Cerebellar cortex (tissue), 1 donor: ENCODE results near the gene TMEM135.
"Not testable (repeated sequence)": the region's sequence is repeated elsewhere in the genome, so short reads cannot be mapped to it uniquely, and the experiment has no call there.

Experiments
- DNase-seq: peaks from one replicate; pipeline ENCODE4 v3.0.0-alpha.2; 2015; ENCODE audit warnings: low spot score

TMEM135 gene

DNA sequence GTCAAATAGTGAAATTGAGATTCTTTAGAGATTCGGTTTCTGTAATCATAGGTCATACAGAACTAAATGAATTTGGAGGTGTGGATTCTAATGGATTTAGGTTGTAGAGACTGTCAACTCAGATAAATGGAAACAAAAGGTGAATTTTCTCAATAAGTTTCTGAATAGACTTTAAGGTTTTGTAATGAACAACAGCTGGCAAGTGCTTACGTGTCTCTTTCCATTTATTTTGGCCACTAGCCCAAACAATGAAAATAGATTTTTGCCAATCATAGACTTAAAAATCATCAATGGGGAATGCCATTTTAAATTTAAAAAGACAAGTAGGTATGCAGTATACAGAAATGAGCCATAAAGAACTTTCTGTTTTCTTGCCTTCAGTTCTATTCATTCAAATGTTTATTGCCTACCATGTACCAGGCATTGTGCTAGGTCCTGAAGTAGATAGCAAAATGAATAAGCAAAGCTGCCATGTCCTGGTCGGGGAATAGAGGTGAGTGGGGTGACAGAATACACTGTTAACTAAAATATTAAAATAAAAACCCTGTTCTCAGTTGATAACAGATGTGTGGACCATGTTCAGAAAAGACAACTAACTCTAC is 16.9 kb upstream of the TMEM135 start:
- no peak for DNase-seq

DNA sequence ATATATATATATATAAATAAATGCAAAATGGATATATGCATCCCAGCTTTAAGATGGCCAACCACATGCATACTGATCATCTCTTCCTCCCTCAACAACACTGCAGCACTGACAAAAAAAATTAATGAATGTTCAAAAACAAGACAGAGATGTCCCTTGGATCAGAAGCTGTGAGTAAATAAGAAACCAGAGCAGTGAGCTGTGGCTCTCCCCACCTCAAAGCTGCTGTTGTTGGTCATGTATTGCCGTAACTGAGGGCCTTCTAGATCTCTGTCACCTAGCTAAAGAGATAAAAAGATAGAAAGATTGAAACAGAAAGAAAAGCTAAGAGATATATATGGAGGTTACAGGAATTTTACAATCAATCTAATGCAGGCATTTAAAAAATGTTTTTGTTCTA is 15.5 kb upstream of the TMEM135 start:
- DNase-seq: no peak

DNA sequence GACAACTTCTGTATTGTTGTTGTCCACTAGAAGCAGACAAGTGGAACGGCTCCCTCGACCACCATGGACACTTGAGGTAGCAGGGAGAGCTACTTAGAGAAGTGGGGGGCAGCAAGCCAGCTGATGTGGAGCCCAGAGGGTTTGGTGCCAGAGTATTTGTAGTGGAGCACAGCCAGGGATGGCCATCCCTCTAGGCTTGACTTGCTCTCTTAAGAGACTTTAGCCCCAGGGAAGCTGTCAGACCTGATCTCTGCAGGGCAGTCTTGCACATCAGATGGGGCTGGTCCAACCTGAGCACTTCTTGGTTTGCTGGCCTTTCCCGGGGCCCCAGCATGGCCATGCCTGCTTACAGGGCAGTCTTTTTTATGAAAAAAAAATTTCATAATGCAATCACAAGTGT is 15.0 kb upstream of the TMEM135 start:
- no peak for DNase-seq

DNA sequence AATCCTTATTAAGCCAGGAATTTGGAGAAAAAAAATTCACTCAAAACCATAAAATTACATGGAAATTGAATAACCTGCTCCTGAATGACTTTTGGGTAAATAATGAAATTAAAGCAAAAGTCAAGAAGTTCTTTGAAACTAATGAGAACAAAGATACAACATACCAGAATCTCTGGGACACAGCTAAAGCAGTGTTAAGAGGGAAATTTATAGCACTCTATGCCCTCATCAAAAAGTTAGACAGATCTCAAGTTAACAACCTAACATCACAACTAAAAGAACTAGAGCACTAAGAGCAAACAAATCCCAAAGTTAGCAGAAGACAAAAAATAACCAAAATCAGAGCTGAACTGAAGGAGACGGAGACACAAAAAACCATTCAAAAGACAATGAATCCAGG is 11.3 kb upstream of the TMEM135 start:
- not testable (repeated sequence) for DNase-seq

DNA sequence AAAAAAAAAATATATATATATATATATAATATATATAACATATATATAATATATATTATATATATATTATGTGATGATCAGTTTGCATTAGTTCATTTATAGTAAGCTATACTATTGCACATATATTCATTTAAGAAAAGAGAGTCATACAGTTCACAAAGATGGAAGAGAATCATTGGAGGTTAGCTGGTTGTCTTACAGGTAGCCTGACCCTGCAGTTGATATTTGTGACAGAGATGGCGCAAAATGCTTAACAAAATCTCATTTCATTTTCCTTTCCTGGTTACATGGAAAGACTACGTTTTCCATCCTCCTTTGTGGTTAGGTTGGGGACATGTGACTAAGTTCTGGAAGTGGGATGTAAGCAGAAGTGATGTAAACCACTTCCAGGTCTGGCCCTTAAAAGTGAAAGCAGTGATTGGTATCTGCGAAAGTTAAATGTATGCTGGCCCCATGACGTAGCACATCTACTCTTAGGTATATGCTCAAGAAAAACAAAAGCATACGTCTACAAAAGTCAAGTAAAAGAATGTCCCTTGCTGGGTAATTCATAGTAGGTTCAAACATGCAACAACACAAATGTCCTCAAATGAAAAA is 7.2 kb upstream of the TMEM135 start:
- DNase-seq: no peak

DNA sequence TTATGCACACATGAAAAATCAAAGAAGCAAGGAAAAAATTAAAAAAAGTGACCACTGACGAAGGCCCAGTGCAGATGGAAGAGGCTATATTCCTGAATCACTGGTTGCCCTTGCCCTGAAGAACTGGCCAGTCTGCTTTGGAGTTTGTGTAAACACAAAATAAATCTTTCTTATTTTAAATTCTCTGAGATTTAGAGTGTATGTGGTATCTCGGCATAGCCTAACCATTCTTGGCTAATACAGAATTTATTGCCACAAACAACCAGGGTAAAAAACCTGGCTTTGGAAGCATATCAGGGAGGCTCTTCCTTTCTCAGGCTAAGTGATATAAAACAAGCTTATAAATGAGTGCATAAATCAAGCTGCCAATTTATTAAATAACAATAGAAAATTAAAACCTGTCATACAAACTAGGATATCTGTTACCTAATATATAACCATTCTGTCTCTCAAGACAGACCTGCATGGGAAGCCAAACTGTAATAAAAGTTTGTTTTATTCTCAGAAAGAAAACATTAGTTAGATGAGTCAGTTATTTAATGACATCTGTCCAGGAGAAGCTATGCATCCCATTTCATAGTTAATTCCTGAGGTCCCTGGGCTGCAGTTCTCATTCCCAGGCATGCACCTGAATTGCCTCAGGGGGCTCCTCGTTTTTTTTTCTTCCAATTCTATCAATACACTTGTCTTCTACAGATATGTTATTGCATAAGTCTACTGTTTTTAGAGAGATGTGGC is 6.1 kb upstream of the TMEM135 start:
- no peak for DNase-seq

DNA sequence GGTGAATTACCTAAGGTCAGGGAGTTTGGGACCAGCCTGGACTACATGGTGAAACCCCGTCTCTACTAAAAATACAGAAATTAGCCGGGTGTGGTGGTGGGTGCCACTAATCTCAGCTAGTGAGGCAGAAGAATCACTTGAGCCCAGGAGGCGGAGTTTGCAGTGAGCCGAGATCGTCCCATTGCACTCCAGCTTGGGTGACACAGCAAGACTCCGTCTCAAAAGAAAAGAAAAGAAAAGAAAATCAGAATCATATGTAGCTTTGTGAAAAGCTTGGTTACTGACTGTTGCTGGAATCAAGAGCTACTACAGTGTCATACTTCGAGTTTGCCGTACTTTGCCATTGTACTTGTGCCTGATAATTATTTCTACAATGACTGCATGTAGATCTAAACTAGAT is 4.2 kb upstream of the TMEM135 start:
- DNase-seq: no peak

DNA sequence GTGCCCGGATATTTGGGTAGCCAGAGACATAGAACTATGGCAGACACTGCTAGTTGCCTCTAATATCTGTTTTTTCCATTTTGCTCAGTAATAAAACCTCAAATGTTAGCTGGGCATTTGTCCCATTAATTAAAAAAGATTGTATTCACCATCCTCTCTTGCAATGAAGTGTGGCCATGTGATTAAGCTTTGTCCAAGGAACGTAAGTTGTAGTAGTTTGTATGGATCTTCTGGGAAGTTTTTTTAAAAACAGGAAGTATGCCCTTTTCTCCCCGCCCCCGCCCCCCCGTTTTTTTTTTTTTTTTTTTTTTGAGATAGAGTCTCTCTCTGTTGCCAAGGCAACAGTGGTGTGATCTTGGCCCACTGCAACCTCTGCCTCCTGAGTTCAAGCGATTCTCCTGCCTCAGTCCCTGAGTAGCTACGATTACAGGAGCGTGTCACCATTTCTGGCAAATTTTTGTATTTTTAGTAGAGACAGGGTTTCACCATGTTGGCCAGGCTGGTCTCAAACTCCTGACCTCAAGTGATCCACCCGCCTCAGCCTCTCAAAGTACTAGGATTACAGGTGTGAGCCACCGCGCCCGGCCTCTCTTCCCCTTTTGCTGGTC is 1.7 kb upstream of the TMEM135 start:
- no peak for DNase-seq

DNA sequence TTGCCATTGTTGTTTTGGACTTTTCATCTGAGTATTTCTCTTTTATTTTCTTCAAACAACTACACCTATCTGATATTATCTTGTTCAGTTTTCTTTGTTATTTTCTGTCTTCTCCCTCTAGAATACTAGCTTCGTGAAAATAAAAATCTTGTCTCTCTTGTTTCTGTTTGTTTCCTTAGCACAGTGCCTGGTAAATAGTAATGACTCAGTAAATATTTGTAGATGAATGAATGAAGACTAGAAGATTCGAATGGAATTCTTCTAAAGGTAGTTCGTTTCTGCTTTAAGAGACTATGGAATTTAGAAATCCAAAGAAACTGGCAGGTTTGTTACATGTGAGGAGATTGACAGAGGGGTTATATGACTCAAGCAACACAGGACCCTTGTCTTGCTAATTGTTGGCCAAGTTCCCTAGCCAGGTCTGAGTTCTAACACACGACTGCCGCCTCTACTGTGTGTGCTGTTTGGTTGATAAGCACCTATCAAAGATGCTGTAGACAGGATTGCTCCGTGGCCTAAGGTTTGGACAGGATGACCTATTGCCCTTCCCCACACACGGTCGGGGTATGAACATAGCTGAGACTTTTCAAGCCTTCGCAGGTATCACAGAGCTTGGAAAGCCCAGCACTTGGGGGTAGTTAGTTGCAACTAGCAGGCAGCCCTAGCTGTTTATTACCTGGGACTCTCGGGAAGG is 831 bp upstream of the TMEM135 start:
- peak; percentile 62 for DNase-seq

DNA sequence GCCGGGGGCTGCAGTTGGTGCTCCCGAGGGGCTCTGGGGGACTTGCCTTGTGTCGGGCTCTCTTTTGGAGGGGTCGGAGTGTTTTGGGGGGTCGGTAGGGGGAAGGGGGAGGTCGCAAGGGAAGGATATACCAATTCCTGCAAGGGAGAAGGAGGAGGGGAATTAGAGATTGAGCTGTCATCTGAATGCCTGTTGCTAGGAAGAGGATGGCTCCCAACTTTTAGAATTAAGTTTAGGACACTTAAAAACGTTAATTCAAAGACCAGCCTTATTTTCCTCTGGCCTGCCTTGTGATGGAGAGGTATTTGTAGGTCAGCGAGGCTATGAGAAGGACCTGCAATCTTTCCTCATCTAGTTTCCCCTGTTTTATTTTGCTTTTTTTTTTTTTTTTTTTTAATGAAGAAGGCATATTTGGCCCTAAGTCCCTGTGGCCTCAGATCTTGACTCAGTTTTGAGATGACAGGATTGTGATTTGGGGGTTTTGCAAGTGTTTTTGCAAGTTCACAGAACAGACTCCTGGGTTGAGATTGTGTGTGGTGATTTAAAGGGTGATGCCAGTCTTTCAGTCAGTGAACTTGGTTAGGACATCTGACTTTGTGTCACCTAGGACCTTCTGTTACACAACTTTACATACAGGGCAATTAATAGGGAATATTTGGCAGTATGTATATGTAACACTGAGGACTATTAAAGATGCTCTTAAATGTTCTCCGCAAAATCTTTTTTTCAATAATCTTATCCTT is 672 bp downstream of the TMEM135 start:
- peak; percentile 27 for DNase-seq

DNA sequence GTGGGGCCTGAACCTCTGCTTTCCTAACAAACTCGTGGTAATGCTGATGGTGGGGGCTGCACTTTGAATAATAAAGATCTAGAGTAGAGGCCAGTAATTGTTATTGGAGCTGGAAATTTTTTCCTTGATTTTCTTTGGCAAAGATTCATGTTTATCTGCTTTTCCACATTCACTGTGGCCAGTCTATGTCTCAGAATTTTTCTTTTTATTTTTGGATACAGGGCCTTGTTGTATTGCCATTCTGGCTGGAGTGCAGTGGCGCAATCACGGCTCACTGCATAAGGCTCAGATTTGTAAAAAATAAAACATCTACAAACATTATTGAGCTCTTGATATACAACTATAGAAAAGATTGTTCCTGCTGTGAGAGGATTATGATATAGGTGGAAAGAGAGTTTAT is 1.6 kb downstream of the TMEM135 start:
- DNase-seq: no peak

DNA sequence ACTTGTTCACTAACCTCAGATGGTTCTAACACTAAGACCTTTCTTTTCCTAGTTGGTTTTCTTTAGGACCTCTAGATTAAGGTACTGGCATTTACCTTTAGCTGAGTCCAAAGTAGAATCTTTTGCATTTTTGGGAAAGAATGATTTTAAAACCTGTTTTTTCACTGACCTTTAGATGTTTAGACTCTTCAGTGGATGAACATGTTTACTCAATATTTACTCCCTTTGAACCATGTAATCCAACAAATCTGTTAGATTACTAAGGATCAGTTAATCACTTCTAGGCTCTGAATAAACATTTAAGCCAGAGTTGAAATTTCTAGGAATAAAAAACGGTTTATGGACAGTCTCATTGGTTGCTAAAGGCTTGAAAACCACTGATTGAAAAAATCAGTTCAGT is 6.2 kb downstream of the TMEM135 start:
- DNase-seq: no peak

DNA sequence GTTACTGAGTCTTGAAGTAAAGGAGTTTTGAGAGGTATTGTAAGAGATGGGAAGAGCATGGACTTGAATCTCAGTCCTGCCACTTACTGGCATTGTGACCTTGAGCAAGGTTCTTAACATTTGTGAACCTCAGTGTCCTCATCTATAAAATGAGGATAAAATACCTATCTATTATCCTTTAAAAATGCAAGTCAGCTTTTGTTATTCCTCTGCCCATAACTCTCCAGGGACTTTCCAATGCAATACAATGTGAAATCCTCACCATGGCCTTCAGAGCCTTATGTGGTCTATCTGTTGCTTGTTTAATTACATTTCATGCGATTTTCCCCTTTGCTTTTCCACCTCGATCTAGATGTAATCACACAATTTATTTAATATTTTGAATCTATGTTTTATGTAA is 9.1 kb downstream of the TMEM135 start:
- no peak for DNase-seq

DNA sequence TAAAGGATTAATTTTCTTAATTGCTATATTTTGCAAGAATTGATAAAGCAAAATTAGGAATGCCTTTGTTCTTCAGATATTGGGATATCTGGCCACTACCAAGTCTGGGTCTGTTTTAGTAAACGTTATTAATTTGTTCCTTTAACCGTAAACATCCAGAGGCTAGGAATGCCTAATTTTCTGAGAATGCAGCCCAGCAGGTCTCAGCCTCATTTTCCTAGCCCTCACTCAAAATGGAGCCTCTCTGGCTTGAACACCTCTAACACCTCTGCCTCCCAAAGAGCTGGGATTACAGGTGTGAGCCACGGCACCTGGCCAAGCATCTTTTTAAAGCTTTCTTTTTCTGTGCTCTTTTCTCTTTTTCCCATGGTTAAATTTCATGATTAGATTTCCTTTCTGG is 18.4 kb downstream of the TMEM135 start:
- DNase-seq: no peak

DNA sequence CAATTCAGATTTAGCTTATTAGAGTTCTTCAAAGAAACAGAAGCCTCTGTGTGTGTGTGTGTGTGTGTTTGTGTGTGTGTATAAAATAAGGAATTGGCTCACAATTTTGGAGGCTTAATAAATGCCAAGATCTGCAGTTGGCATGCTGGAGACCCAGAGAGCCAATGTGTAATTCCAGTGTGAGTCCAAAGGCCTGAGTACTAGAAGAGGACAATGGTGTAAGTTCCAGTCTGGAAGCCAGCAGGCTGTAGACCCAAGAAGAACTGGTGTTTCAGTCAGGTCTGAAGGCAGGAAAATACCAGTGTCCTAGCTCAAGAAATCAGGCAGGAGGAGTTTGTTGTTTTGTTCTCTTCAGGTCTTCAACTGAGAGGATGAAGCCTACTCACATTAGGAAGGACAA is 20.0 kb downstream of the TMEM135 start:
- peak; percentile 9 for DNase-seq

DNA sequence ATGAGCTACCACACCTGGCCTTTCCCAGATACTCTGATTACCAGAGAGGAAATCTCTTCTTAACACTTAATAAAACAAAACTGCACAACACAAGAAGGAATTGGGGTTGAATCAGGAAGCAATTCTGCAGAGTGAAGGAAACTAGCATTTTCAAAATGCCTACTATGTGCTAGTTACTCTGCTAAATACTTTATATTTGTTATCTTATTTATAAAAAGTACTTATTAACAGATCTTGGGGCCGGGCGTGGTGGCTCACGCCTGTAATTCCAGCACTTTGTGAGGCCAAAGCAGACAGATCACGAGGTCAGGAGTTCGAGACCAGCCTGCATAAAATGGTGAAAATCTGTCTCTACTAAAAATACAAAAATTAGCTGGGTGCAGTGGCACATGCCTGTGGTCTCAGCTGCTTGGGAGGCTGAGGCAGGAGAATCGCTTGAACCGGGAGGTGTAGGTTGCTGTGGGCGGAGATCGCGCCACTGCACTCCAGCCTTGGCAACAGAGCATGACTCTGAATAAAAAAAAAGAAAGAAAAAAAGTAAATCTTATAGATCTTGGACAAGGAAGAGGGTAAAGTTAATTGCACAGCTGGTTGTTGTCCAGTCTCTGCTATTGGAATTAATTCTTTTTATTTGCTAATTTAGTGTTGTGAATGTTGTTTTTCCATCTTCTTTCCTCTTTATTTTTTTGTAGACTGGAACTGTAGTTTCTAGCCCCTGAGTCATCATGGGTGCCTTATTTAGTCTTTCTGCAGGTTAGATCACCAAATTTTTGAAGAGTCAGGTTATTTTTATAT is 22.1 kb downstream of the TMEM135 start:
- no peak for DNase-seq

DNA sequence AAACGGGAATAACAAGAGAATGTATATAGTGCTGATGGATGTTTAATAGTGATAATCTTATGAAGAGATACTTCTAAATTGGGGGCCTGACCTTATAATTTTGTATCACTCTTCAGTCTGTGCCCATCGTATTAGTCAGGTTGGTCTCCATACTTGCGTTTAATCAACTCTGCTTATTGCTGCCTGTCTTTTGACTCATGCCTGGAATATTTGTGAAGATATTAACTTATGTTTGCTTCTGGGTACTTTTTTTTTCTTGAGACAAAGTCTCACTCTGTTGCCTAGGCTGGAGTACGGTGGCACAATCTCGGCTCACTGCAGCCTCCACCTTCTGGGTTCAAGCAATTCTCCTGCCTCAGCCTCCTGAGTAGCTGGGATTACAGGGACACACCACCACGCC is 24.0 kb downstream of the TMEM135 start:
- DNase-seq: no peak

DNA sequence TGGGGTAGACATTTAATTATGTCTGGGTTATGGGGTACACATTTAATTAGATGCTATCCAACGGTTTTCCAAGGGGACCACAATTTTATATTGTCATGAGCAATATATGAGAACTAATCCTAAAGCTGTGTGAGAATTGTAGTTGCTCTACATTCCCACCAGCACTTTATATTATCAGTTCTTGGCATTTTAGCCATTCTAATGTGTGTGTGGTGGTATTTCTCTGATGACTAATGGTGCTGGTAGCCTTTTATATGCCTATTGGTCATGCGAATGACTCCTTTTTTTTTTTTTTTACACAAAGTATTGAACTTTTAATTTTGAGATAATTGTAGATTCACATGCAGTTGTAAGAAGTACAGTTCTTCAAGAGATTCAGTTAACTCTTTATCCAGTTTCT is 26.2 kb downstream of the TMEM135 start:
- DNase-seq: no peak

DNA sequence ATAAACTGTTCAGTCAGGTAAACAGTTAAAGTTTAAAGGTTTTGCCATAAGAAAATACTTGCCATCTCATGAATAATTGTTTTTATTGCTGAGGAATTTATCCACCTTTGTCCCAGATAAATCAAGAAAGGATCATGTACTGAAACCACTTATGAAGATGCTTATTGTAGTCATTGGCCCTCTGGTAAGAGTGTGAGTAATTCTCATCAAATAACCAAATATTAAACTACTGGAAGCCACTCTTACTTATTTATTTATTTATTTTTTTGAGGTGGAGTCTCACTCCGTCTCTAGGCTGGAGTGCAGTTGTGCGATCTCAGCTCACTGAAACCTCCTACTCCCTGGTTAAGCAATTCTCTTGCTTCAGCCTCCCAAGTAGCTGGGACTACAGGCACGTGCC is 35.1 kb downstream of the TMEM135 start:
- DNase-seq: no peak

DNA sequence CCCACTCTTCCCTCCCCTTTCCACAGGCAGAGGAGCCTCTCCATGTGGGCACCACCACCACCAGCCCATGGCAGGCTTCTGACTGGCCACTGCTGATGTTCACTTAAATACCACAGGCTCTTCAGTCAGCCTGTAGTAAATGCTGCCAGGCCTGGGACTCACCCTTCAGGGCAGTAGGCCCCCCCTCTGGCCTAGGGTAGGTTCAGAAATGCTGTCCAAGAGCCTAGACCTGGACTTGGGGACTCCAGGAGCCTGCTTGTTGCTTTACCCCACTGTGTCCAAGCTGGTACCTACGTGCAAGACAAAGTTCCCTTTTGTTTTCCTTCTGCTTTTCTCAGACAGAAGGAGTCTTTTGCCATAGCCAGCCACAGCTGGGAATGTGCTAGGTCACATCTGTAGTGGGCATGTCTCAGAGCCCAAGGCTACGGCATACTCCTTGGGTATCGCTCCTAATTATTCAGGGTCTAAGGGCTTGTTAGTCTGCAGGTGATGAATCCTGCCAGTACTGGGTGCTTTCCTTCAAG is 38.6 kb downstream of the TMEM135 start:
- DNase-seq: no peak

DNA sequence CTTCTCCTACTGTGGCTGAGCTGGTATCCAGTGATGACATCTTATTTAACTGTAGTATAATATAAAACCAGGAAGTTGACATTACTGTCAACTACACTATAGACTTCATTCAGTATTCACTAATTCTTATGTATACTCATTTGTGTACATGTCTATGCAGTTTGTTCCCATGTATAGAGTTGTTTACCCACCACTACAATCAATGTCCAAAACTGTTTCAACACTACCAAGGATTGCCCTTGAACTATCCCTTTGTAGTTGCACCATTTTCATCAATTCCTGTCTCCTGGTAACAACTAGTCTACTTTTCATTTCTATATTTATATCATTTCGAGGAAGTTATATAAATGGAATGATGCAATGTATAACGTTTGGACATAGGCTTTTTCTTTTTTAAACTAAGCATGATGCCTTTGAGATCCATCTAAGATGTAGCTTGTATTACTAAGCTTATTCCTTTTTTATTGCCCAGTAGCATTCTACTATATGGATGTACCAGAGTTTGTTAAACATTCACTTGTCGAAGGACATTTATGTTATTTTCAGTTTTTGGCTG is 39.2 kb downstream of the TMEM135 start:
- DNase-seq: no peak
